Fibroblast of mammary gland (primary cell): ENCODE results near the gene DMXL1.

Source experiments
- DNase-seq: peaks from one replicate; pipeline ENCODE4 v3.0.0-alpha.2; 2010; ENCODE audit warnings: low read depth
- H3K4me3 ChIP-seq: 2 replicates; pipeline ENCODE4 v1.5.1; 2011; ENCODE audit warnings: low read depth, mild to moderate bottlenecking, low read length, moderate library complexity; ENCODE audit not compliant: control insufficient read depth
- TF ChIP-seq, protein P1 (sequence below): conservative IDR thresholded peaks from 2 replicates; pipeline ENCODE4 v1.5.1; 2011; ENCODE audit warnings: low read depth, low read length, inconsistent platforms; ENCODE audit not compliant: control insufficient read depth, insufficient read depth

The DMXL1 gene

DNA sequence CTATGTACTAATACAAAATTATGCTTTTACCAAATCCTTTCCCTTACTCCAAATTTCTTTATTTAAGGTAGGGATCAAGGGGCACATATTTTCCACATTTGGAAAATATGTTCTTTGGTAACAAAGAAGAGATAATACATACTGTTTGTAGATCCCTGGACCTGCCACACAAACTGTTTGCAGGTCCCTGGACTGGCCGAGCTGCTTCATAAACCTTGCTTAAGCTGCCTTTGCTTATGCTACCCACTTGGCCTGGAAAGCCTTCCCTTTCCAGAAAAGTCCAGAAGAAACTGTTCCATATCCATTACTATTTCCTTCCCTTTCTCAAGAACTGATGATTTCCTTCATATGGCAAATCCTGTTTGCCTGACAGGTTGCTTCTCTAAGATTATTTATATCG lies 22.6 kb upstream of the DMXL1 start:
- no peak overlapping the region for H3K4me3 ChIP-seq
- TF ChIP-seq, protein P1, sequence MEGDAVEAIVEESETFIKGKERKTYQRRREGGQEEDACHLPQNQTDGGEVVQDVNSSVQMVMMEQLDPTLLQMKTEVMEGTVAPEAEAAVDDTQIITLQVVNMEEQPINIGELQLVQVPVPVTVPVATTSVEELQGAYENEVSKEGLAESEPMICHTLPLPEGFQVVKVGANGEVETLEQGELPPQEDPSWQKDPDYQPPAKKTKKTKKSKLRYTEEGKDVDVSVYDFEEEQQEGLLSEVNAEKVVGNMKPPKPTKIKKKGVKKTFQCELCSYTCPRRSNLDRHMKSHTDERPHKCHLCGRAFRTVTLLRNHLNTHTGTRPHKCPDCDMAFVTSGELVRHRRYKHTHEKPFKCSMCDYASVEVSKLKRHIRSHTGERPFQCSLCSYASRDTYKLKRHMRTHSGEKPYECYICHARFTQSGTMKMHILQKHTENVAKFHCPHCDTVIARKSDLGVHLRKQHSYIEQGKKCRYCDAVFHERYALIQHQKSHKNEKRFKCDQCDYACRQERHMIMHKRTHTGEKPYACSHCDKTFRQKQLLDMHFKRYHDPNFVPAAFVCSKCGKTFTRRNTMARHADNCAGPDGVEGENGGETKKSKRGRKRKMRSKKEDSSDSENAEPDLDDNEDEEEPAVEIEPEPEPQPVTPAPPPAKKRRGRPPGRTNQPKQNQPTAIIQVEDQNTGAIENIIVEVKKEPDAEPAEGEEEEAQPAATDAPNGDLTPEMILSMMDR, result no peak
- no peak for DNase-seq

- TF ChIP-seq, protein P1, result no peak
Observed at GRCh38 chr5:119049824-119050449, 20.9 kb upstream of the DMXL1 start.

GRCh38 chr5:119054101-119054500 lies 16.8 kb upstream of the DMXL1 start:
- H3K4me3 ChIP-seq, result no peak overlapping the region
- no peak for DNase-seq
- TF ChIP-seq, protein P1, result no peak

More at GRCh38 chr5:119049824-119050449, 20.9 kb upstream of the DMXL1 start:
- no peak overlapping the region for H3K4me3 ChIP-seq
- peak; percentile 84 for DNase-seq

GRCh38 chr5:119055294-119055693 lies 15.6 kb upstream of the DMXL1 start:
- TF ChIP-seq, protein P1, result no peak
- H3K4me3 ChIP-seq, result no peak overlapping the region
- DNase-seq, result peak; percentile 49

- no peak overlapping the region for H3K4me3 ChIP-seq
- no peak for DNase-seq
- TF ChIP-seq, protein P1, result no peak
Observed at GRCh38 chr5:119058979-119059529, 11.8 kb upstream of the DMXL1 start.

DNA sequence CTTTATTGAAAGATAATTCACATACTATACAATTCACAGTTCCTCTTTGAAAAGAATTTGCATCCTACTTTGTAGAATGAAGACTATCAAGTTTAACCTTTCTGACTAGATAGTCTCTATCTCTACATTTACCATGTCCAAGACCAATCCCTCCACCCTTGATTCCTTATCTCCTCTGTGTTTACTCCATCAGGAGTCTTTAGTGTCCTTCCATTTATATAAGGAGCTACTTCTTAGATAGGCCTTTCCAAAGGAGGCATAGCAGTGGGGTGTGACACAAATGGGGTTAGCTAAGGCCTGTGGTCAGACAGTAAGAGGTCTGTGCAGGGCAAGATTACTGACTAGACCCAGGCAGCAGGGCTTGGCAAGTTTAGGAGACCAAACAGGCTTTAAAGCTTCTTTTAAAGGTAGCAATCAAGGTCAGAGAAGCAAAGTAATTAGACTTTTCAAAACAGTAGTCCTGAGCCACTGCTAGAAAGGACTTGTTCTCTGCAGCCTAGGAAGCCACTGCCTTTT lies 11.1 kb upstream of the DMXL1 start:
- TF ChIP-seq, protein P1, result no peak
- no peak for DNase-seq
- no peak overlapping the region for H3K4me3 ChIP-seq
